Stimulated activated memory B cell treated with anti-CD40 and anti-IgM and Interleukin-4, amounts not matched to agents 10 μg/mL and 1 μg/mL and 100 μg/mL, for 72 hours (primary cell): ENCODE data around the gene ARHGEF33.

Experiments
- ATAC-seq: fragments of 150-1000 bp; cut with Tn5 transposase; 2 replicates; pipeline ENCODE4 v1.10.0; 2021
- H3K27ac Mint-ChIP-seq: one replicate; pipeline ENCODE4 v1.8.0; 2022; ENCODE audit warnings: mild to moderate bottlenecking, mixed read lengths
- H3K27me3 Mint-ChIP-seq: one replicate; pipeline ENCODE4 v1.8.0; 2022; ENCODE audit warnings: mixed read lengths
- H3K36me3 Mint-ChIP-seq: one replicate; pipeline ENCODE4 v1.8.0; 2022; ENCODE audit warnings: mixed read lengths
- H3K4me1 Mint-ChIP-seq: one replicate; pipeline ENCODE4 v1.8.0; 2022; ENCODE audit warnings: mixed read lengths
- H3K4me3 Mint-ChIP-seq: one replicate; pipeline ENCODE4 v1.8.0; 2022; ENCODE audit warnings: mild to moderate bottlenecking, moderate library complexity, mixed read lengths
- H3K9me3 Mint-ChIP-seq: one replicate; pipeline ENCODE4 v1.8.0; 2022; ENCODE audit warnings: mixed read lengths

Gene ARHGEF33

GRCh38 chr2:39007875-39008504, 118.3 kb downstream of the ARHGEF33 start:
- H3K4me1 Mint-ChIP-seq = peaks cover 23% of the 10 kb centered on the region
- H3K9me3 Mint-ChIP-seq = peaks cover 3% of the 10 kb centered on the region
- H3K27me3 Mint-ChIP-seq = no peaks in the 10 kb centered on the region
- no peak overlapping the region for H3K4me3 Mint-ChIP-seq
- peak overlapping the region; percentile 81 for H3K27ac Mint-ChIP-seq
- peaks cover 60% of the 10 kb centered on the region for H3K36me3 Mint-ChIP-seq
- ATAC-seq = peak; percentile 71

- peaks cover 23% of the 10 kb centered on the region for H3K4me1 Mint-ChIP-seq
- ATAC-seq = peak; percentile 68
- peaks cover 3% of the 10 kb centered on the region for H3K9me3 Mint-ChIP-seq
- no peaks in the 10 kb centered on the region for H3K27me3 Mint-ChIP-seq
- peaks cover 66% of the 10 kb centered on the region for H3K36me3 Mint-ChIP-seq
- H3K4me3 Mint-ChIP-seq = peak overlapping the region; percentile 58
- H3K27ac Mint-ChIP-seq = peak overlapping the region; percentile 81
Measured at GRCh38 chr2:39008665-39009064, 119.0 kb downstream of the ARHGEF33 start.

GRCh38 chr2:39013871-39014270, 124.2 kb downstream of the ARHGEF33 start:
- no peak overlapping the region for H3K27ac Mint-ChIP-seq
- H3K4me1 Mint-ChIP-seq = peaks cover 10% of the 10 kb centered on the region
- H3K27me3 Mint-ChIP-seq = no peaks in the 10 kb centered on the region
- no peak for ATAC-seq
- no peak overlapping the region for H3K4me3 Mint-ChIP-seq
- peaks cover 2% of the 10 kb centered on the region for H3K9me3 Mint-ChIP-seq
- peaks cover 47% of the 10 kb centered on the region for H3K36me3 Mint-ChIP-seq

DNA sequence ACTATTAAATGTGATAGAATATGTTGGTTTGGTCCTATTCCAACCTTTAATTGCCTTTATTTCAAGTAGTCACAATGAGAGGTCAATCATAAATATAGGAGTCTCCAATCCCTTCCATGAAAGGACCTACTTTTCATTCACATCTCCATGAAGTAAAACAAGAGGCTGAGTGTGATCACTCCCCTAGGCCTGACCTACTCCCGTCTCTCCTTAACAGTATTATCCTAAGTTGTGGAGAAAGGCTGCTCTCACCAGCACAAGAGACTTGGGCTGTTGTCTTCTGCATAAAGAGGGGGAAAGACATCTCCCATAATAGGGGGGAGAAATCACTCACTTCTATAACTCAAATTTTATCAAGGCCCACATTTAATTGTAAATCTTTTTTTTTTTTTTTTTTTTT, 125.7 kb downstream of the ARHGEF33 start:
- ATAC-seq = no peak
- no peaks in the 10 kb centered on the region for H3K4me1 Mint-ChIP-seq
- no peaks in the 10 kb centered on the region for H3K27me3 Mint-ChIP-seq
- no peak overlapping the region for H3K27ac Mint-ChIP-seq
- H3K9me3 Mint-ChIP-seq = no peaks in the 10 kb centered on the region
- H3K4me3 Mint-ChIP-seq = no peak overlapping the region
- peaks cover 38% of the 10 kb centered on the region for H3K36me3 Mint-ChIP-seq

DNA sequence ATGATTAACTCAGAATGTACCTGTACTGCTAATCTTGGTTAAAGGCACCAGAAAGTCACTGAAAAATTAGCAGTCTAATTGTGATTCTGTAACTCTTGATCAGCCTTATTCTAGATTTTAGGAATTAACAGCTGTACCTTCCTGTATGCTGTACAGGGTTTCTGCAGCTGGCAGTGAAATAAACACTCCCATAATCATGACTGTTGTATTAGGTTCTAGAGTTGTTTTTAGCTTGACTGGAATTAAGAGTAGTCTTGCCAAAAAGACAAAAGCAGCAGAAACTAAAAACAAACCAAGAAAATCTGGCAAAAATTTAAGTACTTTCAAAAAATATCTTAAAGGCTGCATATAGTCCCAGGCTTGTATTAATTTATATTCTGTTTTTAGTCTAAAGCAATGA, 127.7 kb downstream of the ARHGEF33 start:
- no peak for ATAC-seq
- no peak overlapping the region for H3K27ac Mint-ChIP-seq
- H3K27me3 Mint-ChIP-seq = no peaks in the 10 kb centered on the region
- H3K4me1 Mint-ChIP-seq = no peaks in the 10 kb centered on the region
- H3K36me3 Mint-ChIP-seq = peaks cover 22% of the 10 kb centered on the region
- H3K4me3 Mint-ChIP-seq = no peak overlapping the region
- H3K9me3 Mint-ChIP-seq = no peaks in the 10 kb centered on the region

GRCh38 chr2:39018638-39019037, 129.0 kb downstream of the ARHGEF33 start:
- ATAC-seq = no peak
- Mint-ChIP-seq H3K27ac (no peak overlapping the region), H3K27me3 (no peaks in the 10 kb centered on the region)

GRCh38 chr2:39020383-39020782, 130.7 kb downstream of the ARHGEF33 start:
- Mint-ChIP-seq H3K27me3 (no peaks in the 10 kb centered on the region), H3K9me3 (no peaks in the 10 kb centered on the region), H3K36me3 (peaks cover 16% of the 10 kb centered on the region), H3K4me1 (no peaks in the 10 kb centered on the region), H3K4me3 (no peak overlapping the region), H3K27ac (no peak overlapping the region)
- ATAC-seq = no peak

More at GRCh38 chr2:39018638-39019037, 129.0 kb downstream of the ARHGEF33 start:
- Mint-ChIP-seq H3K36me3 (peaks cover 21% of the 10 kb centered on the region), H3K4me1 (no peaks in the 10 kb centered on the region), H3K9me3 (no peaks in the 10 kb centered on the region), H3K4me3 (no peak overlapping the region)

DNA sequence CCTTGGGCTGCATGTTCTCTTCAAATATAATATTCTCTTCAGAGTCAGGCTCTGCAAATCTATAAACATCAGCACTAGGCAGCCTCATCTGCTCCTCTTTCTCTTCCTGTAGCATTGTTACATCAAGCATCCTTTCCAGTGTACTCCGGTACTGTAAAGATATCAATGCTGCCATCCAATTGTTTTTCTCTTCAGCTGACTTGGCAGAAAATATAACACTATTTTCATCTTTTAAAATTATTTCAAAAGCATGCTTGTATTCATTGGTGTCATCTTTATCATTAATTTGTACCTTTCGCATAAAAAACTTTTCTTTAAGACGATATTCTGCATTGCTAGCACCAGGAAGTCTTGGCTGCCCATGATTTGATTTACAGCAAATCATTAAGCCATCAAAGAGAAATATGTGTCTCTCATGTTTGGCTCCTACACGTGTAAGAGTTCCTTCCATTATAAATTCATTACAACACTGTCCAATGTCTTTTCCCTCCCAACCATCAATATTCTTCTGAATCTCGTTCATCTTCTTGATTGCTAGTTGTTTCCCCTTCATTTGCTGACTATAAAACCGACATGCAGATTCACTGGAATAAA, 133.1 kb downstream of the ARHGEF33 start:
- no peaks in the 10 kb centered on the region for H3K9me3 Mint-ChIP-seq
- H3K4me1 Mint-ChIP-seq = no peaks in the 10 kb centered on the region
- H3K4me3 Mint-ChIP-seq = no peak overlapping the region
- ATAC-seq = no peak
- peaks cover 16% of the 10 kb centered on the region for H3K36me3 Mint-ChIP-seq
- H3K27ac Mint-ChIP-seq = no peak overlapping the region
- H3K27me3 Mint-ChIP-seq = no peaks in the 10 kb centered on the region

DNA sequence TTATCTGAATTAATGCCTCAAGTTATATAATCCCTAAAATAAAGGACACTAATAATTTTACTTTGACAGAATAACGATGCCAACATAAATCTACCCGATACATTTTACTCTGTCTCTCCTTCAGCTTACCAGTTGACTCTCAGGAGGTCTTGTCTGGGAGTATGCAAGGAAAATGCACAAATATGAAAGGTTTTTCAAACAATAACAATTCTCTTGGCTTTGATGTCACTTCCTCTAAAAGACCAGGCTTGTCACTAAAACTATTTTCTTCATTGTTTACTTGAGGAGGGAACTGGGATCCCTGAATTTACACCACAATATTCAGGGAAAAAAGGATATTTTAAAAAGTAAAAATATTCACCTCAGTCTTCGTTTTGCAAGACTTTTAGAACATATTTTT, 134.0 kb downstream of the ARHGEF33 start:
- no peak overlapping the region for H3K27ac Mint-ChIP-seq

DNA sequence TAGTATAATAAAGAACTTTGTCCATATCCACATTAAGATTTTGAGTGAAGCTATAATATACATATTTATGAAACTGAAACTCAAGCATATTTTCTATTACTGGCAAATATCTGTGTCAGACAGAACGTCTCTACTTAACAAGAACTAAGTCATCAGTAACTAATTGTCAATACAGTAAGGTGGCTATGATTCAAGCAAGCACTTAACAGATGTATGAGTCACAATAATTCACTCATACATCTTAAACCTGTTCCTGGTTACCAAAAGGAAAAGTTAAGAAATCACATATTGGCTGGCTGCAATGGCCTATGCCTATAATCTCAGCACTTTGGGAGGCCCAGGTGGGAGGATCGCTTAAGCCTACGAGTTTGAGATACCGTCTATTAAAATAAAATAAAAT, 135.2 kb downstream of the ARHGEF33 start:
- Mint-ChIP-seq H3K36me3 (peaks cover 17% of the 10 kb centered on the region), H3K27ac (no peak overlapping the region), H3K9me3 (no peaks in the 10 kb centered on the region), H3K4me3 (no peak overlapping the region), H3K27me3 (no peaks in the 10 kb centered on the region), H3K4me1 (no peaks in the 10 kb centered on the region)
- no peak for ATAC-seq

More for the DNA sequence above, 134.0 kb downstream of the ARHGEF33 start:
- Mint-ChIP-seq H3K4me1 (no peaks in the 10 kb centered on the region), H3K4me3 (no peak overlapping the region), H3K9me3 (no peaks in the 10 kb centered on the region), H3K27me3 (no peaks in the 10 kb centered on the region), H3K36me3 (peaks cover 23% of the 10 kb centered on the region)
- no peak for ATAC-seq
